Measurements from ENCODE around the gene PCSK2.
A peak's percentile ranks its signal among the peaks of the same experiment; 100 is the strongest.

Gene PCSK2

DNA sequence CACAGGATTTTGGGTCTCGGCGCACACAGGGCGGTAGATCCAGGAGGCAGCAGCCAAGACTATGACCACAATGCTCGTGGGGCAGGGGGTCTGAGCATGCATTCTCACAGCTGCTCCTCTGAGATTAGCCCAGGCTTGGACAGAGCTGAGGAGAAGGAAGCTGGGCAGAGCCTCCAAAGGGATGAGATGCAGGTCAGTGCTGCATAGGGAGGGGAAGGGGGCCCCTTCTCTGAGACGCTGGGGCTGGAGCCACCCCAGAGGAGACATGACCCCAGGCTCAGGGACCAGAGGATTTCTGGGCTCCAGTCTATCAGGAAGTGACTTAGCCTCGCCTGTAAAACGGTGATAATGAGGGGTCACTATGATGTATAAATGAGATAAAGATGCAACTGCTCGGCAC, 210.4 kb downstream of the PCSK2 start:
- no peak overlapping the region for H3K4me3 ChIP-seq (ENCODE audit: low read depth, low read length)
- DNase-seq (ENCODE audit: low read depth) = no peak

DNA sequence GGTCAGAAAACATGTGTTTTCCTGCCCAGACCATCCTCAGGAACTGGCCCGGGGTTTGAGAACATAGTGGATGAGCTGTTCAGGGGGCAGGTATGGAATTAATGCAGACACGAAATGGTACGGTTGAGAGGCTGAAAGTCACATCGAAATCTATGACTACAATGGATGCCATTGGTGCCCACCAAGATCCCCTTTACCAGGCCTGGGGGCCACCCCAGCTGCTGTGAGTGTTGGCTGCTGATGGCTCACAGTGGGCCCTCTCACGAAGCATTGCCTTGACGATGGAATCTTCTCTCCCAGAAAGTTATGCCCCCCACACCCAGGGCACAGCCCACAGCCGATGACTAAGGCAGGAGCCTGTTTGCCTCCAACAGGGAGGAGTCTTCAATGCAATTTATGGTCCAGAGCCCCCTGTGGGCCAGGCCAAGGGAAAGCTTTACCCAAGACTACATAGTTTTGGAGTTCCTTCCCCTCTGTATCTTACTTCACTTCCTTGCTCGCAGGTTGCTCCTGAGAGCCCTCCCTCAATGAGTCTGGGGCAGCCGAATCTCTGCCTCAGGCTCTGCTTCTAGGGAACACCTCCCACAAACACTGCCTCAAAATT, 211.7 kb downstream of the PCSK2 start:
- no peak overlapping the region for H3K4me3 ChIP-seq (ENCODE audit: low read depth, low read length)
- DNase-seq (ENCODE audit: low read depth) = no peak

DNA sequence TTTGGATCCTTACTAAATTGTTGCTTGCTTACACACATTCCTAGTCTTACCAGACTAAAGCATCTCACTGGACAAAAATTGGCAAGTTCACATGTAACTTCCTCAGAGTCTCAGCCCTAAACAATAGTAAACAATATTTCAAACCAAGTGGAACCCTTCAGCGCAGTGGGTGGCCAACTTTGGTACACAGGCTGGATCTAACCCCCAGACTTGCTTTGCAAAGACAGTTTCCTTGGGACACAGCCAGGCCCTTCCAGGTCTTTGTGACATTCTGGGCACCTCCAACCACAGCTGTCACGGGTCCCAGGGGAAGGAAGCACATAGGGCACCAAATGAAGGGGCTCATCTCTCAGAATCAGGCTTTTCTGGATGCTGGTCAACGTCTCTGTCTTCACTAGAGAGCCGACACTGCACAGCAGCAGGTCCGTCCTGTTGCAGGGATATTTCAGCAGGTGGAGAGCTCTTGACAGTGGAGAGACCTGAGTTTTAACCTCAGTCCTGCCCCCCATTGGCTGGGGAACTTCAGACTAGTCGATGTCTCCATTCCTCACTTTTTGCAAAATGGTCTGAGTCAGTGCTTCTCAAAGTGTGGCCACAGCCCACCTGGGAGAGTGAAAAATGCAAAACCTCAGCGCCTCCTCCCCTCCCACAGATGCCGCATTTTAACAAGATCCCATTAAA, 212.9 kb downstream of the PCSK2 start:
- no peak overlapping the region for H3K4me3 ChIP-seq (ENCODE audit: low read depth, low read length)
- DNase-seq (ENCODE audit: low read depth) = no peak

DNA sequence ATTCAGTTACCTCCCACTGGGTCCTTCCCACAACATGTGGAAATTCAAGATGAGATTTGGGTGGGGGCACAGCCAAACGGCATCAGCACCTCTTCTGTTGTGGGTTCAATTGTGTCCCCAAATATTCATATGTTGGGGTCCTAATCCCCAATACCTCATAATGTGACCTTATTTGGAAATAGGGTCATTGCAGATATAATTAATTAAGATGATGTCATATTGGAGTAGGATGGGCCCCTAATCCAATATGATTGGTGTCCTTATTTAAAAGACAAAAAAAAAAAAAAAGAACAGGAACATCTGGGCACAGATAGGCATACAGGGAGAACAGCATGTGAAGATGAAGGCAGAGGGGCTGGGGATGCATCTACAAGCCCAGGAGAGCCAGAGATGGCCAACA, 214.9 kb downstream of the PCSK2 start:
- no peak overlapping the region for H3K4me3 ChIP-seq (ENCODE audit: low read depth, low read length)
- no peak for DNase-seq (ENCODE audit: low read depth)

DNA sequence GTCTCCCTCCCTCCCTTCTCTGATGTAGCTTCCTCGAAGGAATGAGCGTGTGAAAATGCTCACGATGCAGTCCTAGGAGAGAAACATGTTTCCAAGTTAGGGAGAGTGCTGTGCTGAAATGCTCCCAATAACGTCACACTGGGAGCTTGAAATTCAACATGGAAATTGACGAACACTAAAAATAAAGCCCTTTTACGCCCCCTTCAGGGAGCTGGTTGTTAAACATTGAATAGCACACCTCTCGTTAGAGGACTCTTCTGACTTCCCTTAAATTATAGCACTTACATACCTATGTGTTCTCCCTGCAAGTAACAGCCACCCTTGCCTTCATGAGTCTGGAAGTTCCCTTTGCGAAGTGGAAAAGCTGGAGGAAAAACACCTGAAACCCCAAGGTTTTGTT, 215.7 kb downstream of the PCSK2 start:
- no peak for DNase-seq (ENCODE audit: low read depth)
- H3K4me3 ChIP-seq (ENCODE audit: low read depth, low read length) = no peak overlapping the region

DNA sequence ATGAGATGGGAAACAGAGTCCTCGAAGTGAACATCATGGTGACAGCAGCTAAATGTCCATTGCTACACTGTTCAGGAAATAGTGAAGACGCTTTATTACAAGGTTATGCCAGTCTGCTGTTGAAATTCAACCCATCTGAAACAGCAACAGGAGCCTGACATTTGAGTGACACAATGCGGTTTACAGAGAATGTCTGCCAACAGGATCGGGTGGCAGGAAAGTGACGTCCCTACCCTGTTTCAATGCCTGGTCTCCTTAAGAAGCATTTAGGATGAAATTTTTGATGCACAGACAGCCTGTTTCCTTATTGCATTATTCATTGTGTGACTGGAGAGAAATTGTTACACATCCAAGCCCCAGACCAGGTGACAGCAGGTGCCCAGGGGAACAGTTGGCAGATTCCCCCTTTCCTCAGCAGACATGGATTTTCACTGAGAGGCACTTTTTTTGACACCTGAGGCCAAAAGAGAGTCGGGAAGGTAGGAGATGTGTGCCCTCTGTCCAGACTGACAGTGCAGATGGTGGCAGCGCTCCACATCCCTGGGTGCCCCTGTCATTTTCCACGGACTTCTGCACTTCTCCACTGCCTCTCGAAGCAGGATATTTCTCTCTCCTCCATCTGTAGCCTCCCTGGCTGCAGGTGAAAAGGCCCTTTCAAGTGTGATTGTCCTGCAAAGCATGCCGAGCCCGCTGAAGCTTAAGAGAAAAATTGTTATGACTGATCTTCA, 216.5 kb downstream of the PCSK2 start:
- H3K4me3 ChIP-seq (ENCODE audit: low read depth, low read length) = no peak overlapping the region
- DNase-seq (ENCODE audit: low read depth) = no peak

DNA sequence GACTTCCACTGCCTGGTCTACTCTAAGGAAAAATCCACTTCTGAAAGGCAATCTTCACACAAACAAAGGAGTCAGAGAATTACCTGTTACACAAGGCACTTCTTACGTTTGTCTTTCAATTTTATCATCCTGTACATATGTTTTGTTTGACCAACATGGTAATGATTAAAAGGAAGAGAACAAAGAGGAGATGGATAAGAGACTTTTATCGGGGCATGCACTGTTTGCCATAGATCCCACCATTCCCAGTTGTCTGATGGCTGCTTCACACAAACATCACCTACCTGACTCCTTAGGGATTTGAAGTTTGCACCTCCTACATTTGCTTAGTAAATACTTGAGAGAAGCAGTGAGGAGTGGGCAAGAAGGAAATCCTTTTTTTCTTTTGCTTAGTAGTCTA, 217.3 kb downstream of the PCSK2 start:
- DNase-seq (ENCODE audit: low read depth) = no peak

DNA sequence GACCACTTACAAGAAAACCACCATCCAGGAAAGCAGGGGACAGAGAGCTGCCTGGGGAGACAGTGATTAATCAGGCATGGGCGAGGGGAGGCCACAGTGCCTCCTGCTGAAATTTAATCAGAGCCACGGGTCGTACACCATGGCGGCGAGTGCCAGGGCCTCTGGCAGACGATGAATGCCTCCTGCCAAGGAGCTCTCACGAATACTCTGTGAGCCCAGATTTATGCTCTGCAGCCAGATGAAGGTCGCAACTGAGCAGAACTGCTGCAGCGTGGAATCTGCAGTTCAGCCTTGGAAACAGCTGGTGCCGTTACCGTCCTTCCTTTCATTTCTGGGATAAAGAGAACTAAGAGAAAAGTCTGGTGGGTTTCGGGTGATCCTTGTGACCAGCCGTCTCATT, 218.7 kb downstream of the PCSK2 start:
- no peak overlapping the region for H3K4me3 ChIP-seq (ENCODE audit: low read depth, low read length)
- DNase-seq (ENCODE audit: low read depth) = no peak

More for the DNA sequence above, 217.3 kb downstream of the PCSK2 start:
- H3K4me3 ChIP-seq (ENCODE audit: low read depth, low read length) = no peak overlapping the region

DNA sequence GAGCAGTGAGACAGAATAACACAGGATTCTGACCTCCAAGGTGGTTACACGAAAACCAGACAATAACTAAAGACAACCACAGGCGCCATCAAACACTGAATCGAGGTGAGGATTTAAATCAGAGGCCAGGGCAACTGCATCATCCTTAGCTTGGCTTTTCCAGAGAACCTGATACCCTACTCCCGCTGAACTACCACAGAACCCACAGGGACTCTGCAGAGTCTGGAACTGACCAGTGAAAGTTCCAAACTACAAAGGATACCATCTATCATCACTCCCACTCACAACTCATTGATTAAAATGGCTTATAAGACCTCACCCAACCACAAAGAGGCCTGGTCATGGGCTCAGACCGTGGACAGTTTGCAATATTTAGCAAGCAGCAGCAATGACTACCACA, 219.3 kb downstream of the PCSK2 start:
- no peak for DNase-seq (ENCODE audit: low read depth)
- H3K4me3 ChIP-seq (ENCODE audit: low read depth, low read length) = no peak overlapping the region

DNA sequence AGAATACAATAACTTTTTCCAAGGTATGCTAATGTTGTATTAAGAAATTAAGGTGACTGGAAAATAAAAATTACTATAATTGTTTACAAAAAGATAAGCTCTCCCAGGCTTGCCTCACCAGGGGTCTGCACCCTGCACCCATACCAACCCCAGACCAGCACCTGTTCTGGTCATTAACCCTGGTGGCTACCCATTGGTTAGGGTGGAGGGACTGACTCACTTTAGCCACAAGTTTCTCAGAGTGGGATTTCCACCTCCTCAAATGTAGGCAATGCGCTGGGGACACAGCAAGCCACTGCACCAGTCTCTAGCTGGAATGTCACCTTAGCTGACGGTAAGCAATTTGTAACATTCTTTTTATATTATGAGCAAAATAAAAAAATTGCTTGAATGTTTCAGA, 221.2 kb downstream of the PCSK2 start:
- no peak for DNase-seq (ENCODE audit: low read depth)

DNA sequence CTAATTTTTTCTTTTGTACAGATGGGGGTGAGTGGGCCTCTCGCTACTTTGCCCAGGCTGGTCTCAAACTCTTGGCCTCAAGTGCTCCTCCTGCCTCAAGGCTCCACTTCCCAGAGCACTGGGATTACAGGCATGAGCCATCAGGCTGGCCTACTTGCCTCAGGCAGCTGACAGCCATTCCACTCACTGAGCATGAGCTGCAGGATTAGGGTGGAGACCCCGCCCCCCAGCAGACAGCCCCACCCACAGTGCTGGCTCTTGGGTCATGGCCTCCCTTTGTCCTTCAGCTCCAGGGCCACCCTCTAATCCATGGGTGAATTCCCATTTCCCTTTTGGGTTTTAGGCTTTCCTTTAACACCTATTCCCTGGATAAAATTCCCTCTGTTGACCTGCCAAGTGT, 222.2 kb downstream of the PCSK2 start:
- no peak overlapping the region for H3K4me3 ChIP-seq (ENCODE audit: low read depth, low read length)
- DNase-seq (ENCODE audit: low read depth) = no peak

More for the DNA sequence above, 221.2 kb downstream of the PCSK2 start:
- no peak overlapping the region for H3K4me3 ChIP-seq (ENCODE audit: low read depth, low read length)

DNA sequence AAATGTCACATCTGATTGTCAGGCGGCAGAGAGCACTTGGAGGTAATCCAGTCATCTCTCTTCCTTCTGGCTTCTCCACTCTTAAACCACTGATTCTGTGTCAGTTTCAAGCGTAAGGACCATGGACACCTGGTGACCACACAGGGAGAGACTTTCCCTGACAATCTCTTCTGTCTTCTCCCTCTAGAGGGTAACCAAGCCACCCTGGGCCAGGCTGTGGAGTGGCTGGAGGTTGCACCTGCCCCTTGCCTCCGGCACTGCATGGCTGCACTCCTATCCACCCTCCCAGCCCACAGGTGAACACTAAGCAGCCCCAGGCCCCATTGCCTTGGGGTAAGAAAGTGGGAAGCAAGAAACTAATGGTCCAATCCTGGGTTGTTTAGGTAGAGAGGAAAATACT, 225.6 kb downstream of the PCSK2 start:
- DNase-seq (ENCODE audit: low read depth) = no peak
- no peak overlapping the region for H3K4me3 ChIP-seq (ENCODE audit: low read depth, low read length)

DNA sequence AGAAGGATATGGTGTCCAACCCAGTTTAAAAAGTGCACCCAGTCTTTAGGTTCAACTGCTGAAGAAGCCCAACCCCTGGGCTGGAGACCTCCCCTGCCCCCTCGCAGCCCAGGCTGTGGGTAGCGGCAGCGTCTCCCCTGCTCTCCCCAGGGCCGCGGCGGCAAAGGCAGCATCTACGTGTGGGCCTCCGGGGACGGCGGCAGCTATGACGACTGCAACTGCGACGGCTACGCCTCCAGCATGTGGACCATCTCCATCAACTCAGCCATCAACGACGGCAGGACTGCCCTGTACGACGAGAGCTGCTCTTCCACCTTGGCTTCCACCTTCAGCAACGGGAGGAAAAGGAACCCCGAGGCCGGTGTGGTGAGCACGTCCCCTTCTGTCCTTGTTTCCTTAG, 226.8 kb downstream of the PCSK2 start:
- H3K4me3 ChIP-seq (ENCODE audit: low read depth, low read length) = no peak overlapping the region
- no peak for DNase-seq (ENCODE audit: low read depth)

DNA sequence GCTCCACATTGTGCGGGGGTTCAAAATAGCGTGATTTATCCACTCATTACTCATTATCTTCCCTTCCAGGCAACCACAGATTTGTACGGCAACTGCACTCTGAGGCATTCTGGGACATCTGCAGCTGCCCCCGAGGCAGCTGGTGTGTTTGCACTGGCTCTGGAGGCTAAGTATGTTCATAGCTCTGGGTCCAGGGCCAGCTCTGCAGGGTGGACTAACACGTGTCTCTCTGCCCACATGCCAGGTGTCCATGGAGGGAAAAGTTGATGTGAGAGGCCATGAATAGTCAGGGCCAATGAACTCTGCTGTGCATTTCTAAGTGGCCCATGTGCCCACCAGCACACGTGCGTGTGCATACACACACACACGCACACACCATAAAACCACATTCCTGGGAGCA, 229.4 kb downstream of the PCSK2 start:
- H3K4me3 ChIP-seq (ENCODE audit: low read depth, low read length) = no peak overlapping the region
- DNase-seq (ENCODE audit: low read depth) = peak; percentile 2

DNA sequence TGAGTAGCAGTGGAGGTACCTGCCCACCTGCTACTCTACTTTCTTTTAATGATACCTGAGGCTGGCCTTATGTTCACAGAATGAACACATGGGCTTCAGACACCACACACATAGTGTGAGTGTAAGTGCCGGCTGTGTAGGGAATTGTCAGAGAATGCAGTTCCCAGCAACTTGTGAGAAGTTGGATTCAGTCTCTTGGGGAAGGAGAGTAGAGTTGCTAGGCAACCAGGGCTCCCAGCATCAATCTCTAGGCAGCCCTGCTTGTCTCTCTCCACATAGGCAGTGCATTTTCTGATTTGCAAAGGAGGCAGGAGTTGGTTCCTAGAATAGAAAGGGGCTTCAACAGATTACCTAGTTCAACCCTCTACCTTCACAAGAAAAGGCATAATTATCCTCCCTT, 230.2 kb downstream of the PCSK2 start:
- no peak for DNase-seq (ENCODE audit: low read depth)
- no peak overlapping the region for H3K4me3 ChIP-seq (ENCODE audit: low read depth, low read length)

DNA sequence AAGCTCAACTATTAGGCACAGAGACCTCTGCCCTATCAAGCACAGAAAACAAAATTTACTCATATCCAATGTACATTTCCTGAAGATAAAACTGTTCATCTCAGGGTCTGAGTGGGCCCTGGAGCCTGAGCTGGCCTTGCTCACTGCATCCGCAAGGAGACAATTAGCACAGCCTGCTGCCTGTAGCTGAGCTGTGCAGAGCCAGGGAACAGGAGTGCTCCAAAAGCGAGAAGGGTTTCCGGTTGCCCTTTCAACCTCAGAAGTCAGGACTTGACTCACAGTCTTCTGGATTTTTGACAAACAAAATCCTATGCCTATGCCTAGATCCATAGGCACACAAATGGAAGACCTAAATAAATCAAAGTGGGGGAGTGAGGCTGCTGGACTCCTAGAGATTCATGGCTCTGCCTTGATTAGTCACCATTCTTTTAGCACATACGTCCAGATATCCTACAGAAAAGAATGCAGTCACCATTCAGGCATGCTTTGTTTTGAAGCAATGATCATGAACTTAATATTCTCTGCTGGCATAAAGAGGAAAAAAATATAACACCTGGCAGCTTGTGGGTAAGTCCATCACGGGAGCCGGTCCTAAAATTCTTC, 230.8 kb downstream of the PCSK2 start:
- no peak overlapping the region for H3K4me3 ChIP-seq (ENCODE audit: low read depth, low read length)
- DNase-seq (ENCODE audit: low read depth) = no peak

DNA sequence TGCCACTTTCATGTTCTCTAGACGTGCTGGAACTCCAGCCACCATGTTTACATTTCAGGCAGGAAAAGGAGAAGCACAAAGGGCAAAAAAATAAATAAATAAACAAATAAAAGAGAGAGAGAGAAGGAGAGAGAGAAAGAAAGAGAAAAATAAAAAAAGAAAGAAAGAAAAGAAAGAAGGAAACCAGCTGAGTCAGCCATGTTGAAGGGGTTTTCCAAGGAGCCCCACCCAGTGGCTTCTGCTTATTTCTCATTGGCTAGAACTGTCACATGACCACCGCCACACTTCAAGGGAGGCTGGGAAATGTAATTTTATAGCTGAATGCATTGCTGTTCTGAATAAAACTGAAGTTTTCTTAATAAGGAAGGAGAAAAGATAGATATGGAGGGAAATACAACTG, 233.3 kb downstream of the PCSK2 start:
- no peak for DNase-seq (ENCODE audit: low read depth)
- H3K4me3 ChIP-seq (ENCODE audit: low read depth, low read length) = no peak overlapping the region

DNA sequence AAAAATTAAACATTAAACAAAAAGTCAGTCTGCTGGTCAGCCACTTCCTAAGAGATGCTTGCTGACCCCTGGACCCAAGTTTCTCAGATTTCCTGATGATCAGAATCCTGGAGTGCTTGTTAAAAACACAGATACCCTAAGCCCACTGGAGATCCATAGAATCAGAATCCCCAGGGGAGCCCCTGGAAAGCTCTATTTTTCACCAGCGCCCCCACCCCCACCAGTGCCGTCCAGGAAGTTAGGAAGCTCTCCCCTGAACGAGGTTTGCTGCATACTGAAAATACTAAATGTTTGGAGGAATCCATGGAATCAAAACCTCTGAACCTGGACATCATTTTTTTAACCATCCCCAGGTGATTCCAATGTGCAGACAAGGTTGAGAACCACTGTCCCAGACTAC, 235.1 kb downstream of the PCSK2 start:
- H3K4me3 ChIP-seq (ENCODE audit: low read depth, low read length) = no peak overlapping the region
- no peak for DNase-seq (ENCODE audit: low read depth)

DNA sequence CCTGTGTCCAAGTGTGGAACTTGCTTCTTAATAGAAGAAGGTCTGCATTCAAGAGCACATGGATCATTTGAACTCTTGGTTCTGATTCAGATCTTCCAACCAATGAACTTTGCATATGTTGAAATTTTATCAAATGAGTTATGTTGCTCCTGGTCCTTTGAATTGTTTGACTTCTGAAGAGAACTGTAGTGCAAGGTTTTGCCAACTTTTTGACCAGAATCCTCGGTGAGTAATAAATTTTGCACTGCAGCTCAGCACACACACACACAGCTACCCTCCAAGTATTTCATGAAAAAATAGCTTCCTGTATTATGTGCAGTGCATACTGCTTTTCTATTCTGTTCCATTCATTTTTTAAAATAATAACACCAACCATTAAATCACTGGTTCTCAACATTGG, 236.9 kb downstream of the PCSK2 start:
- no peak for DNase-seq (ENCODE audit: low read depth)
- H3K4me3 ChIP-seq (ENCODE audit: low read depth, low read length) = no peak overlapping the region

DNA sequence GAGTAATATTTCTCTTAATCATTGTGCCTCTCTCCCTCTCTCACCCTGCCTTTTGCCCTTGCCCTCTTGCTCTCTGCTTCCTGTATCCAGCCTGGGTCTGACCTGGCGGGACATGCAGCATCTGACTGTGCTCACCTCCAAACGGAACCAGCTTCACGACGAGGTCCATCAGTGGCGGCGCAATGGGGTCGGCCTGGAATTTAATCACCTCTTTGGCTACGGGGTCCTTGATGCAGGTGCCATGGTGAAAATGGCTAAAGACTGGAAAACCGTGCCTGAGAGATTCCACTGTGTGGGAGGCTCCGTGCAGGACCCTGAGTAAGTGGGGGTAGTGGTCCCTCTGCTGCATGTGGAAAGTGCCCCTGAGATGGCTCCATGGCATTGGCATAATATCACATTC, 238.4 kb downstream of the PCSK2 start:
- H3K4me3 ChIP-seq (ENCODE audit: low read depth, low read length) = no peak overlapping the region
- DNase-seq (ENCODE audit: low read depth) = no peak

DNA sequence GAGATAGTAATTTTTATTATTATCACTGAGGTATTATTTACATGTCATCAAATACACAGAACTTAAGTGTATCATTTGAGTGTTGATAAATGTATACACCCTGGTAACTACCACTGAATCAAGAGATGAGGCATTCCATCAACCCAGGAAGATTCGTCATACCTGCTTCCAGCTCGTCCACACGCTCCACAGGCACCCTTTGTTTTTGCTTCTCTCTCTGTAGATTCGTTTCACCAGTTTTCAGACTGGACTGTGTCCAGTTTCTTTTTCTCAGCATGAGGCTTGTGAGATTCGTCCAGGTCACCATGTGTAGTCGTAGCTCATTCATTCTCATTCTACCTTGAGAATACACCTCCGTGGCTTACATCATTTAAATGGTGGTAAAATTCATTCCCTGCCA, 239.8 kb downstream of the PCSK2 start:
- DNase-seq (ENCODE audit: low read depth) = no peak
- H3K4me3 ChIP-seq (ENCODE audit: low read depth, low read length) = no peak overlapping the region
